Tibial nerve (tissue), 4 donors: Measurements from ENCODE around the gene GPANK1.

Source experiments
- CTCF ChIP-seq, 5 experiments: fragments of 200-600 bp in 3 of 5; fragments of 450-650 bp in 2 of 5; sonication (generic) in 3 of 5; IDR thresholded peaks; one replicate each; pipeline ENCODE4 v1.5.1; 2016 to 2019; ENCODE audit warnings: antibody characterized with exemption in 5 of 5, mild to moderate bottlenecking in 3 of 5, moderate library complexity in 2 of 5
- EP300 ChIP-seq, 2 donors: sonication (generic); formaldehyde crosslinking; IDR thresholded peaks; one replicate each; pipeline ENCODE4 v1.6.1; 2017; ENCODE audit warnings: antibody characterized with exemption in 2 of 2, mild to moderate bottlenecking in 1 of 2

DNA sequence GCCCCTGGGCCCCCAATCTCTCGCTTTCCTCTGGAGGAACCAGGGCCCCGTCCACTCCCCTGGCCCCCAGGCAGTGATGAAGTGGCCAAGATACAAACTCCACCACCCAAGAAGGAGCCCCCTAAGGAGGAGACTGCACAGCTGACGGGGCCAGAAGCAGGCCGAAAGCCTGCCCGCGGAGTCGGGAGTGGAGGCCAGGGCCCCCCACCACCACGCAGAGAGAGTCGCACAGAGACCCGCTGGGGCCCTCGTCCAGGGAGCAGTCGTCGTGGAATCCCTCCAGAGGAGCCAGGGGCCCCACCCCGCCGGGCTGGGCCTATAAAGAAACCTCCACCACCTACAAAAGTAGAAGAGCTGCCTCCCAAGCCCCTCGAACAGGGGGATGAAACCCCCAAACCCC is 33.6 kb downstream of the GPANK1 start:
- no peak for TF ChIP-seq CTCF (IDR thresholded peaks at IDR 0.05)
- TF ChIP-seq EP300 (IDR thresholded peaks at IDR 0.05), result no peak
